ENCODE measurements around the gene FDX2. TPM values are rescaled to one million over a fixed set of nuclear protein-coding genes. Genes with fewer than 3 reads are reported as not detected.
"Not testable (repeated sequence)": the region's sequence is repeated elsewhere in the genome, so short reads cannot be mapped to it uniquely, and the experiment has no call there.

FDX2 gene
- total and polyA plus RNA-seq, 8 donors, result 5.5 to 30.3 (median 10.0) TPM

GRCh38 chr19:10339380-10339960 lies 23.7 kb upstream of the FDX2 start, which contains the start of gene ICAM3:
Gene ICAM3, minus strand, starts transcription at chr19:10339624. Its CDS starts 10 bp downstream, at chr19:10339614.
- Histone ChIP-seq H3K4me1 (no peaks in the 10 kb centered on the region), H3K4me3 (no peak within 1 kb of the TSS), H3K27me3 (no peaks in the 10 kb centered on the region), H3K27ac (no peak within 1 kb of the TSS), H3K9me3 (no peaks in the 10 kb centered on the region), H3K36me3 (no peaks in the 10 kb centered on the region)
- TF ChIP-seq CTCF (IDR thresholded peaks at IDR 0.05), result no peak
- intact Hi-C loops (cut with DNase I), result no loop called here
- FAIRE-seq, result no peak
- DNase-seq, result no peak
- 61 to 70% methylated on average over 14 of the region's 14 CpGs for WGBS, 2 donors
- ATAC-seq, result no peak

GRCh38 chr19:10338940-10339339 lies 23.1 kb upstream of the FDX2 start:
- TF ChIP-seq CTCF (IDR thresholded peaks at IDR 0.05), result no peak
- no peaks in the 10 kb centered on the region for H3K9me3 ChIP-seq
- H3K4me1 ChIP-seq, result no peaks in the 10 kb centered on the region
- intact Hi-C loops (cut with DNase I), result no loop called here
- WGBS, 2 donors, result 69 to 77% methylated on average over 6 of the region's 6 CpGs
- H3K27ac ChIP-seq, result no peak overlapping the region
- FAIRE-seq (no peak), DNase-seq (no peak), ATAC-seq (no peak)
- H3K36me3 ChIP-seq, result no peaks in the 10 kb centered on the region
- no peaks in the 10 kb centered on the region for H3K27me3 ChIP-seq
- H3K4me3 ChIP-seq, result no peak overlapping the region

GRCh38 chr19:10336725-10337124 lies 20.9 kb upstream of the FDX2 start:
- H3K9me3 ChIP-seq; DNase-seq; H3K4me3 ChIP-seq; H3K36me3 ChIP-seq; intact Hi-C loops (cut with DNase I); ATAC-seq; FAIRE-seq; H3K4me1 ChIP-seq; H3K27me3 ChIP-seq; H3K27ac ChIP-seq: not testable (repeated sequence)
- WGBS, 2 donors, result 90 to 98% methylated on average over 9 of the region's 9 CpGs

DNA sequence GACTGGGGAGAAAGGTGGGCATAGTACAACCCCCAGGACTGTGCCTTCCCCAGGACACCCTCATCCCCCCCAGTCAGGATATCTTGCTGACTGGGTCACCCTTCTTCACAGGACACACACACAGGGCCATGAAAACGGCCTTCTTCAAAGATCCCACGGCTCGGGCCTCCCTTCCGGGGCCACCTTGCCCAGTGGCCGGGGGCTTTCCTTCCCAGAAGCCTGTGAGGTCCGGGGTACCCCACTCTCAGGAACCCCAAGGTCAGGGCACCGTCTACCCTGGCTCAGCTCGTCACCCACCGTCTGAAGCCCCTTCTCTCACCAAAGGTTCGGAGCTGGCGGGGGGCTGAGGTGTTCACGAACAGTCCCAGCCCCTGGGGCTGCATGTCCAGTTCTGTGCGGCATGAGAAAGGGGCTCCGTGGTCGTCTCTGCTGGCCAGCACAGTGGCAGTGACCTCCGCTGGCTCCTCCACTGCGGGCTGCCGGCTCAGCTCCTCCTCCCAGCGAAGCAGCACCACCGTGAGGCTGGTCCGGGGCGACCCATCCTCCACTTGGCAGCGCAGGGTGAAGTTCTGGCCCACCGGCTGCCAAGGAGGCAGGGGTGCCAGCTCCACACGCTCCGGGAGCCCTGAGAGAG lies 19.7 kb upstream of the FDX2 start:
- H3K9me3 ChIP-seq, result no peaks in the 10 kb centered on the region
- 50 to 51% methylated on average over 25 to 26 of the region's 26 CpGs for WGBS, 2 donors
- intact Hi-C loops (cut with DNase I), result no loop called here
- H3K4me3 ChIP-seq, result peak overlapping the region in 1 of 4 donors; percentile 92
- peak overlapping the region in 1 of 4 donors; percentile 67 for H3K27ac ChIP-seq
- no peaks in the 10 kb centered on the region for H3K27me3 ChIP-seq
- FAIRE-seq, result no peak
- no peak for TF ChIP-seq CTCF (IDR thresholded peaks at IDR 0.05)
- DNase-seq, result peak in 1 of 6 donors; percentile 76
- no peaks in the 10 kb centered on the region for H3K36me3 ChIP-seq
- peaks cover 6 to 9% (median 8%) of the 10 kb centered on the region in 3 donors for H3K4me1 ChIP-seq
- ATAC-seq, result no peak

DNA sequence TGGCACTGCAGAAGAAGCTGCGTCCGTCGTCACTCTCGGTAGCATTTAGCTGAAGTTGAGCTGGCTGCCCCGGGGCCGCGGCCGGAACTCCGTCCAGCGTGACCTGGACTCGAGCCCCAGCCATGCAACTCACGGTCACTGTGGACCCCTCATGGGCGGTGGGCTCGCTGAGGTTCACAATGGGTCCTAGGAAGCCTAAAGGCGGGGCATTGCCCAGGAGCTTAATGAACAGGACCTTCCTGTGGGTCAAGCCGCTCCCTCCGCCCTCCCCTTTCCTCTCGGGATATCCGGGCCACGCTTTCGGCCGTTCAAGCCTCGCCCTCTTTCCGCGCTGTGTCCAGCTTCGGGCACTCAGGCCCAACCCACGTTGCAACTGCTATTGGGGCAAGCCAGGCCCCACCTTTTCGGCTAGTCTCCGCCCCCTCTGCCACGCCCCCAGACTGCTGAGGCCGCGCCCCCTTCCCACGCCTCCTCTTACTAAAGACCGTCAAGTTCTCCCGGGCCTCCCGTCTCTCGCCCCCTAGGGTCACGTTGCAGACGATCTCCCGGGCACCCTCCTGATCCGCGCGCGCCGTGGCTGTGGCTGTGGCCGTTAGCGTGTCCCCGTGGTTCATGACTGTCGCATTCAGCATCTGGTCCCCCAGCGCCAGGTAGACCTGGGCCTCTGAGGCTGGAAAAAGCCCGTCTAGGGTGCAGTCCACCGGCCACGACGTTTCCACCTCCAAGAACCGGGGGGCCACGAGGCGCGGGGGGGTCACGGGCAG lies 19.0 kb upstream of the FDX2 start:
- Histone ChIP-seq H3K27me3 (no peaks in the 10 kb centered on the region), H3K36me3 (peaks cover 0 to 4% (median under 1%) of the 10 kb centered on the region in 3 donors), H3K4me1 (peaks cover 6 to 9% (median 8%) of the 10 kb centered on the region in 3 donors), H3K27ac (peak overlapping the region; percentile 57 to 82 (median 72)), H3K4me3 (peak overlapping the region; percentile 44 to 92 (median 58)), H3K9me3 (no peaks in the 10 kb centered on the region)
- intact Hi-C loops (cut with DNase I), result no loop called here
- ATAC-seq, result peak; percentile 82 to 87 (median 84)
- peak; percentile 95 to 99 (median 98) for DNase-seq
- 7 to 8% methylated on average over 56 to 59 of the region's 59 CpGs for WGBS, 2 donors
- no peak for TF ChIP-seq CTCF (IDR thresholded peaks at IDR 0.05)
- FAIRE-seq, result no peak
